Ovary (tissue), 3 donors: ENCODE results near the gene IL12RB2.

Experiments
- POLR2A ChIP-seq: fragments of 450-650 bp; IDR thresholded peaks from one replicate; pipeline ENCODE4 v1.6.1; 2017; ENCODE audit warnings: antibody characterized with exemption, mild to moderate bottlenecking, moderate library complexity
- TF ChIP-seq, protein P1 (sequence below), 3 donors: fragments of 450-650 bp in 2 of 3; fragments of 200-600 bp in 1 of 3; IDR thresholded peaks; one replicate each; pipeline versions ENCODE4 v1.5.1 to v1.8.0; 2016 to 2022; ENCODE audit warnings: antibody characterized with exemption in 3 of 3, mild to moderate bottlenecking in 1 of 3
- donor health status: DM: no; HTN: no; CAD: no.

GRCh38 chr1:67308136-67308535, 463 bp downstream of the IL12RB2 start:
- no peak for TF ChIP-seq POLR2A
- TF ChIP-seq, protein P1, sequence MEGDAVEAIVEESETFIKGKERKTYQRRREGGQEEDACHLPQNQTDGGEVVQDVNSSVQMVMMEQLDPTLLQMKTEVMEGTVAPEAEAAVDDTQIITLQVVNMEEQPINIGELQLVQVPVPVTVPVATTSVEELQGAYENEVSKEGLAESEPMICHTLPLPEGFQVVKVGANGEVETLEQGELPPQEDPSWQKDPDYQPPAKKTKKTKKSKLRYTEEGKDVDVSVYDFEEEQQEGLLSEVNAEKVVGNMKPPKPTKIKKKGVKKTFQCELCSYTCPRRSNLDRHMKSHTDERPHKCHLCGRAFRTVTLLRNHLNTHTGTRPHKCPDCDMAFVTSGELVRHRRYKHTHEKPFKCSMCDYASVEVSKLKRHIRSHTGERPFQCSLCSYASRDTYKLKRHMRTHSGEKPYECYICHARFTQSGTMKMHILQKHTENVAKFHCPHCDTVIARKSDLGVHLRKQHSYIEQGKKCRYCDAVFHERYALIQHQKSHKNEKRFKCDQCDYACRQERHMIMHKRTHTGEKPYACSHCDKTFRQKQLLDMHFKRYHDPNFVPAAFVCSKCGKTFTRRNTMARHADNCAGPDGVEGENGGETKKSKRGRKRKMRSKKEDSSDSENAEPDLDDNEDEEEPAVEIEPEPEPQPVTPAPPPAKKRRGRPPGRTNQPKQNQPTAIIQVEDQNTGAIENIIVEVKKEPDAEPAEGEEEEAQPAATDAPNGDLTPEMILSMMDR (IDR thresholded peaks at IDR 0.05) = no peak
